ENCODE data around the gene ZNF439.

- TF ChIP-seq CTCF (IDR thresholded peaks at IDR 0.05) (peak; percentile 45), POLR2AphosphoS5 (IDR thresholded peaks at IDR 0.05; ENCODE audit: low read depth, low read length) (no peak), SIN3A (IDR thresholded peaks at IDR 0.05; ENCODE audit: borderline replicate concordance, insufficient read depth, low read depth, low read length) (peak; percentile 76; the same call in 1 of the 2 replicates), TCF7L2 (IDR thresholded peaks at IDR 0.05; ENCODE audit: low read depth, low read length) (no peak)
Measured at GRCh38 chr19:11887611-11888531, 39.3 kb downstream of the ZNF439 start, which contains the start of gene ZNF69.

Measured in Panc1 (cell line).